A673 (cell line): ENCODE measurements around the gene KCNT2.

Source experiments
- CTCF ChIP-seq: fragments of 300-800, 200-600 bp; sonication (generic); conservative IDR thresholded peaks from 2 replicates; pipeline ENCODE4 v1.5.1; 2017; ENCODE audit warnings: low read depth, mild to moderate bottlenecking, antibody characterized with exemption, low read length, moderate library complexity, mixed read lengths
- EZH2 ChIP-seq: fragments of 200-600 bp; sonication (generic); IDR thresholded peaks from 2 replicates; pipeline ENCODE4 v1.6.1; 2017; ENCODE audit warnings: borderline replicate concordance, low read depth, mild to moderate bottlenecking, mixed read lengths, antibody characterized with exemption, low read length; ENCODE audit not compliant: poor library complexity, severe bottlenecking

GRCh38 chr1:196651079-196651478 lies 42.8 kb upstream of the KCNT2 start:
- TF ChIP-seq EZH2, result no peak
- TF ChIP-seq CTCF, result no peak
